Left renal cortex interstitium (tissue), 4 donors: ENCODE data around the gene PHLPP1. TPM values are rescaled to one million over a fixed set of nuclear protein-coding genes. Genes with fewer than 3 reads are reported as not detected.
"Not testable (repeated sequence)": the region's sequence is repeated elsewhere in the genome, so short reads cannot be mapped to it uniquely, and the experiment has no call there.

Experiments
- DNase-seq, 4 donors: peaks; one replicate each; pipeline ENCODE4 v3.0.0-alpha.2; 2013; ENCODE audit warnings: low read depth in 4 of 4, low spot score in 2 of 4, missing footprints in 1 of 4
- polyA plus RNA-seq, 4 donors: library from polyadenylated mRNA; unstranded; fragments of 120-200 nt; gene quantifications; one replicate each; pipeline ENCODE4 v1.2.1, GENCODE V29; 2013; ENCODE audit not compliant: insufficient read length in 4 of 4

PHLPP1 gene
- 10 to 100 TPM; 15.5 to 19.9 (median 16.6) TPM for polyA plus RNA-seq

DNA sequence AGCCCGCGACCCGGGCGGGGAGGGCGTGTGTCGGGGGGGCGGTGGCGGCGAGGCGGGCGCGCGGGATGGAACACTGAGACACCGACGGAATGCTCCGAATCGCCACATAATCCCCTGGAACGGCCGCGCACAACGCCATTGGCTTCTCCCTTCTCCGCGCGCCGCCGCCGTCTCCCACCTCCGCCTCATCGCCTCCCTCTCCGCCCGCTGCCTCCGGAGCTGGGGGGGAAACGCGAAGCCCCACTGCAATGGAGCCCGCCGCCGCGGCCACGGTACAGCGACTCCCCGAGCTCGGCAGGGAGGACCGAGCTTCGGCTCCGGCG is at the start of gene PHLPP1:
Gene PHLPP1, plus strand, starts transcription at position 106 of the 323 bp plus-strand sequence. Its CDS starts 143 bp downstream, at position 249.
- no peak for DNase-seq

DNA sequence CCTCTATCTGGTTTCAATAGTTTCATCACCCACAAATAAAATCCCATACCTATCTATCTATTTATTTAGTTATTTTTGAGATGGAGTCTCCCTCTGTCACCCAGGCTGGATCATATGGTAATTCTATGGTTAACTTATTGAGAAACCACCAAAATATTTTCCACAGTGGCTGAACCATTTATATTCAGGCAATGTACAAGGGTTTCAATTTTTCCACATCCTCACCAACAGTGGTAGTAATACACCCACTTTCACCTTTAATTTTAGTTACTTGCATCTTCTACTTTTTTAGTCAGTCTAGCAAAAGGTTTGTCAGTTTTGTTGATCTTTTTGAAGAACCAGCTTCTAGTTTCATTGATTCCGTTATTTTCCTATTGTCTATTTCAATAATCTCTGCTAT is 46.1 kb upstream of the PHLPP1 start:
- DNase-seq = no peak

DNA sequence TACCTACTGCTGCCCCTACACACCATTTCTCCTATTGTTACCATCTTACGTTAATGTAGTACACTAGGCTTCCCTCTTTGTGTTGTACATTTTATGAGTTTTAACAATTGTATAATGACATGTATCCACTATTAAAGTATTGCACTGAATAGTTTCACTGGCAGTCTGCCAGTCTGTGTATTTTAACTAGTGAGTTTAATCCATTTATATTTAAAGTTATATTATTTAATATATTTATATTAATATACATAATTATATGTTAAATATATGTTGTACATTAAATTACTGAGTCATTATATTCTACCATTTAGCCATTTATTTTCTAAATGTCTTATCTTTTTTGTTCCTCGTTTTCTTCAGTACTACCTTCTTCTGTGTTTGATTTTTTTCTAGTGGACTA is 44.8 kb upstream of the PHLPP1 start:
- DNase-seq = no peak

DNA sequence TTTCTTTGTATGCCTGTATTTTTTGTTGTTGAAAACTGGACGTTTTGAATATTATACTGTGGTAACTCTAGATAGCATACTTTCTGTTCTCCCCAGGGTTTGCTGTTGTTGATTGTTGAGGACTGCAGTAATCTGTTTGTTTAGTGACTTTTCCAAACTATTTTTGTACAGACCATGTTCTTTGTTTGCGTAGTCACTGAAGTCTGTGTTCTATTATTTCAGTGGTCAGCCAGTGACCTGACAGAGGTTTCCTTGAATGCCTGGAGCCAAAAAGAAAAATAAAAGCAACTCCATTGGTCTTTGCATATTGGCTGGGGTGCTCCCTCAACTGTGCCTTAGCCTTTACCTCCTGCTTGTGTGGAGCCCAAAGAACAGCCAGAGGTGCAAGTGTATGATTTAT is 42.7 kb upstream of the PHLPP1 start:
- no peak for DNase-seq

DNA sequence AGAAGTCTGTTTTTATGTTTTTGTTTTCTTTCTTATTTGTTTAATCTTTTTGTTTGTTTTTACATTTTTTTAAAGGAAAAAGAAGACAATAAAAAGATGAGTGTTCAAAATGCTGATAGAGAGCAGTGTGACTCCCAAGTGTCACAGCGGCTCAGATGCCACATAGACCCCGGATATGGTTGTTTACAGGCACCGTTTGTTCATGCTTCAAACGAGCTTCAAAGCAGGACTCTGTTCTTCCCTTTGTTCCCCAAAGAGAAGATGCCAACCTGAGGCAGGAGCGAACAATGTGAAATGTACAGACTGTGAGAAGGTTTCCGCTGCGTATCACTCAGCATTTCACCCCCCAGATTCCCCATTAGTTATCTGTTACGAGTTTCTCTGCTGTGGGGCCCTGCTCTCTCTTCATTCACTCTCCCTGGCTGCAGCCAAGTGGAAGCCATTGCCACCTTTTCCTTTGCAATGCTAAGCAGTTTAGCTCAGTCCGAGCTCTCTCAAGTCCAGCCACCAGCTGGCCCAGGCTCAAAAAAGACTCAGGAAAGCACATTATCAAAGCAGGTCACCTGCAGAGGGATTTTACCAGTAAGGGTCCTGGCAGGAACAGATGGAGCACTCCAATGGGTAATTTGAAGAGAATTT is 36.4 kb upstream of the PHLPP1 start:
- DNase-seq = no peak

DNA sequence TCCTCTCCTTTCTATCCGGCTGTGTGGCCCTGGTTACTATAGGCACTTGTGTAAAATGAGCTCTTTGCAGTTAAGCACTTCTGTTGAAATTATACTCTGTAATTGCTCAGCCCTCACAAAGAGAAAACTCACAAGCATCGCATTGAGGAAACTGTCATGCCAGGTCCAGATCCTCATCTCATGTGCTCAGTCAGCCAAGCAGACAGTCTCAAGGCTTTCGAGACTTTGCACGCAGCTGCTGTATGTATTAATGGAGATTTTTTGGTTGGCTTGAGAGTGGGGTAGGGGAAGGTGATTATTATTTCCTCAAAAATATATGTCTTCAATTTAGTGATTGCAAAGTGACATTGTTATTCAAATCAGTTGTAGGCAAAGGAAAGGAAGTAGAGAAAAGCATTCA is 33.0 kb upstream of the PHLPP1 start:
- no peak for DNase-seq

DNA sequence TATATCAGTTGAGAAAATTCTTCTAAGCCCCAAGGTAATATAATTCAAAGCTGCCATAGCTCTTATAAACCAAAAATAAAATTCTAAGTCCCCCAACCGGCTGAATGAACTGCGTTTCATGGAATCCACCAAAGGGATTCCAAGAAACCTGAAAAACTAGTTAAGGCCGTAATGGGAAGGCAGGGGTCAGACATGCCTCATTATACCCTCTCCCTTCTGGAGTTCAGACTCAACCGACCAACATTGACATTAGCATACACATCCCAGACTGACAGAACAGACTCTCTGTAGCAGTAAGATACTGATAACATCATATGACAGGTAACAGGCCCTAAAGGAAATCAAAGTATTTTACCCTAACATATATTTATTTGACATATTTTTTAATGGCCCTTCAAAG is 31.4 kb upstream of the PHLPP1 start:
- no peak for DNase-seq

DNA sequence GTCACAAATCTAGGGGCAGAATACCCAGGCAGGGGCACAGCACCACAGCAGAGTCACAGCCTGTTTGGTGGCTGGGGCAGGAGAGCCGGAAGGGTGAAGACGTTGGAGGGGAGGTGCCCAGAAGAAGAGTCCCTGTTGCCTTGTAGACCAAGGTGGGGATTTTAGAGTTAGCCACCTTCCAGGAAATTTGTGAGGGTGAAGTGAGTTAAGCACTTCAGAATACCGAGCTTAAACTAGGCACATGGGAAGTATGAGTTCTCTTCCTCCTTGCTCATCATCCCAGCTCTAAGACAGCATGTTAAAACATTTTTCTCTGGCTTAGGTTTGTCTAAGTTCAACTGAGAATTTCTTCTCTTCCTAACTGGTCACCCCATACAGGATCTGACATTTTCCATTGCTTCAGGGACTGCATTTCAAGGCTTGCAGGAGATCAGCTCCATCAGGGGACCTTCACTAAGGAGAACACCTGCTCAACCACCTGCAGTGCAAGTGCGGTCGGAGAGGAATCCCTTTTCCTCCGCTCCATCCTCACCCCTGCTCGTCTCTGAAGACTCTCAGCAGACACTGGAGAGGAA is 26.5 kb upstream of the PHLPP1 start:
- no peak for DNase-seq

DNA sequence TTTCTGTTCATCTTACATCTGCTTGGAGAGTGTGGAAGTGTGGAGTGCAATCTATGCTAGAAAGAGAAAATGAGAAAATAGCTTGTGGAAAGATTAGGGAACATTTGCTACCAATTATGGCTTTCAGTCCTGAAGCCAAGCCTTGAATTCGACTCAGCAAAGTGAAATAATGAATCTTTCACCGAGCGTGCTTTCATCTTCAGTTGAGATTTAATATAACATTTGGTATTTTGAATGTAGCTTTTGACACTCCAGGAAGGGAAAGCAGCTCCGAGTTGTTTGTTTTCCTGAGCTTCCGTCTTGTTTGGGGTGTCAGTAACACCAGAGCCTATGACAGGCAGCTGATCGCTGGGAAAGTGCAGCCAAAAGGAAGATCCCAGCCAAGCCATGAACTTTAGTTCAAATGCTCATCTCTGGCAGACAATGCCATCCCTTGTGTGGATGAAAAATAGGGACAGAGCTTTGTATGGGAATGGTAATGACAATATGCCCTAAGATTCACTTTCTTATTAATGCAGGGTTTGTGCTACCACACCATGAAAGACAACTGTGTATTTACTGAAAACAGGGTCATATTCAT is 25.0 kb upstream of the PHLPP1 start:
- no peak for DNase-seq

DNA sequence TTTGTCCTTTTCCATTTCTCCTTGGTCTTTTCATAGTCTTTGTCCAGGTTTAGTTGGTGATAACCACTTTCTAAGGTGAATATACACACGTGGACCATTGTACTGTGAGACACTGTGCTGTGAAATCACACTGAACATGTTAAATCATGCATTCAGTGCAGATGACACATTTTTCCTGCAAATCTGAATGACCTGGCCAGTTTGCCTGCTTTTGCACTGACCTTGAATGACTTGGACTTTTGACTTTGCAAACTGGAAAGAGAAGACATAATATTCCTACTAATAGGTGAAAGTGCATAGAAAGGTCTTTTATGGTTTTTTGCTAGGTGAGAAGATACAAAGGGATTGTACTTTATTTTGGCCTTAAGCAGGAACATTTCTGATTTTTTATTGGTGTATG is 21.7 kb upstream of the PHLPP1 start:
- no peak for DNase-seq

DNA sequence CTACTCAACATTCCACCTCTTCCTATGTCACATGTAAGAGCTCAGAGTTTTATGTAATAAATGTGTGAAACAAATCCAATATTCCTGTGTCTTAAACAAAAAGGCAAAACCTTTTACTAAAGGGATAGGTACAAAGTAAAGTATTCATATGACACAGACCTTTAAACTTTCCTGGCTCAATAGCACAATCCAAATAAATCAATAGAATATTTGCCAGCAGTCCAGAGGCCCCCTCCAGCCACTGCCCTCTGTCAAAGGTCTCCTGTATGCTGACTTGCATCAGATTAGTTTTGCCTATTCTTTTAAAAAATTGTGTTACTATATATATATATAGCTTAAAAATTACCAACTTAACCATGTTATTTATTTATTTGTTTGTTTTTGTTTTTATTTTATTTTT is 17.7 kb upstream of the PHLPP1 start:
- no peak for DNase-seq

DNA sequence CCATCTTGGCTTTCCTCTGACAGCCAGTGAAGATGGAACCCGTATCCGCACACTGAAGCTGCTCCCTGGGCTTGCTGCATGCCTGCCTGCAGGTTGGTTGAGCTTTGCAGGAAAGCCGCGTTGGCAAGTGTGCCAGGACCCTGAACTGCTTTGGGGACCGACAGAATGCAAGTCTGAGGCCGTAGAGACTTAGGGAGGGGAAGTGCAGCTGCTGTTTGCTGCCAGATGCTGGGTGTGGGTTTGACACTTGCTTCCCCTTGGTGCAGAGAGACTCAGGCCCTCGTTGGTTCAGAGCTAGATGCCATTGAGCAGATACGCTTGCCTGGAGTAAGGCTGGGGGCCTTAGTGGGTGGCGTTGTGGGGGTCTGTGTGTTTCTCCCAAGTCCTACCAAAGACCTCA is 13.1 kb upstream of the PHLPP1 start:
- no peak for DNase-seq

DNA sequence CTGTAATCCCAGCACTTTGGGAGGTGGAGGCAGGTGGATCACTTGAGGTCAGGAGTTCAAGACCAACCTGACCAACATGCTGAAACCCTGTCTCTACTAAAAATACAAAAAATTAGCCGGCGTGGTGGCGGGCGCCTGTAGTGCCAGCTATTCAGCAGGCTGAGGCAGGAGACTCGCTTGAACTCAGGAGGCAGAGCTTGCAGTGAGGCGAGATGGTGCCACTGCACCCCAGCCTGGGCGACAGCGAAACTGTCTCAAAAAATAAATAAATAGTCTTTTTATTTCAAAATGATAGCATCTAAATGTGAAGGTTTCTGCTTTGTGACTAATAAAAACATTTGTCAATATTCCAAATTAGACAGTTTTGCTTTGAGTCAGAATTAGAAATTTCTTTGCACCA is 8.5 kb upstream of the PHLPP1 start:
- not testable (repeated sequence) for DNase-seq

DNA sequence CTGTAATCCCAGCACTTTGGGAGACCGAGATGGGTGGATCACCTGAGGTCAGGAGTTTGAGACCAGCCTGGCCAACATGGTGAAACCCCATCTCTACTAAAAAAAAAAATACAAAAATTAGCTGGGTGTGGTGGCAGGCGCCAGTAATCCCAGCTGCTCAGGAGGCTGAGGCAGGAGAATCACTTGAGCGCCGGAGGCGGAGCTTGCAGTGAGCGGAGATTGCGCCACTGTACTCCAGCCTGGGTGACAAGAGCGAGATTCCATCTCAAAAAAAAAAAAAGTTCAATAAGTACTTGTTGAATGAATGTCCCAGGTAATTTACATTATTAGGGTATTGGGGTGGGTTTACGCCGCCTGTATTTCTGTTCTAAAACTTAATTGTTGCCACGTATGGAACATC is 5.4 kb upstream of the PHLPP1 start:
- not testable (repeated sequence) for DNase-seq

DNA sequence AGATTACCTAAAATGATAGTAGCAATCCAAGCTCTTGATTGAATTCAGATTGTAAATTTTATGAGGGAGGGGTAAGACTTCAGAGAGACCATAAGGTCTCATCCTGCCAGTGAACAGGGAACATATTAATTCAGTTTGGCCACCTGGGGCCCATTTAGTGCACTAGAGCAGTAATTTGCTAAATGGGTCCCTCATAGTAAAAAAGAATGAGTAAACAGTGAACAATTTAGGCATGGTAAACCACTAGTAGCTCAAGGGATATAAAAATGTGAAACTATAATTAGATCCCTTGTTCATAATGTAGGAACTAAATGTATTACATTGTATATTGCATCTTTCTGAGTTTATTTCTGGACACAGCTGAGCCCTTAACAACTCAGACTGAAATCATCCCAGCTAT is 4.9 kb upstream of the PHLPP1 start:
- no peak for DNase-seq

DNA sequence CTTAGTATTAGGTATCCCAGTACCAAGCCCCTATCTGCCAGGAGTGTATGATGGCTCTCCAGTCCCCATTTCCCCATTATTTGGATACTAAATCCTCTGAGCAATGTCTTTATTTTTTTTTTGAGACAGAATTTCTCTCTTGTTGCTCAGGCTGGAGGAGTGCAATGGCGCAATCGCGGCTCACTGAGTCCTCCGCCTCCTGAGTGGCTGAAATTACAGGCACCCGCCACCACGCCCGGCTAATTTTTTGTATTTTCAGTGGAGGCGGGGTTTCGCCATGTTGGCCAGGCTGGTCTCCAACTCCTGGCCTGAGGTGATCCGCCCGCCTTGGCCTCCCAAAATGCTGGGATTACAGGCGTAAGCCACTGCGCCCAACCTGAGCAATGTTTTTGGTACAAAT is 3.6 kb upstream of the PHLPP1 start:
- DNase-seq = no peak

DNA sequence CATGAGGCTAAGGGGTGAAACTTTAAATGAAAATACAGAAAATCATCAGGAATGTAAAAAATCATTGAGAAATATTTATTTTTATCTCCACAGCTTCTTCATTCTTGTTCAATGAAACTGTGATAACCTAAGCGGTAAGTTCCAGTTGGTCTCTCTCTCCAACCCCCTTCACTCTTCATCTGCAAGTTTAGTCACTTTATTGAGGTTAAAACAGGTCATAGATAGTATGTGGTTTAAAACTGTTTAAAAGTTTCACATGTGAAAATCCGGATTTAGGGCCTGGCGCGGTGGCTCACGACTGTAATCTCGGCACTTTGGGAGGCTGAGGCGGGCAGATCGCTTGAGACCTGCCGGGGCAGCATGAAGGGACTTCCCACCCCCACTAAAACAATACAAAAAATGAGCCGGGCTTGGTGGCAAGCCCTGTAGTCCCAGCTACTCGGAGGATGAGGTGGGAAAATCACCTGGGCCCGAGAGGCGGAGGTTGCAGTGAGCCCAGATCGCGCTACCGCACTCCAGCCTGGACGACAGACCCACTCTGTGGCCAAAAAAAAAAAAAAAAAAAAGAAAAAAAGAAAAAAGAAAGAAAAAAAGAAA is 1.6 kb upstream of the PHLPP1 start:
- DNase-seq = no peak

DNA sequence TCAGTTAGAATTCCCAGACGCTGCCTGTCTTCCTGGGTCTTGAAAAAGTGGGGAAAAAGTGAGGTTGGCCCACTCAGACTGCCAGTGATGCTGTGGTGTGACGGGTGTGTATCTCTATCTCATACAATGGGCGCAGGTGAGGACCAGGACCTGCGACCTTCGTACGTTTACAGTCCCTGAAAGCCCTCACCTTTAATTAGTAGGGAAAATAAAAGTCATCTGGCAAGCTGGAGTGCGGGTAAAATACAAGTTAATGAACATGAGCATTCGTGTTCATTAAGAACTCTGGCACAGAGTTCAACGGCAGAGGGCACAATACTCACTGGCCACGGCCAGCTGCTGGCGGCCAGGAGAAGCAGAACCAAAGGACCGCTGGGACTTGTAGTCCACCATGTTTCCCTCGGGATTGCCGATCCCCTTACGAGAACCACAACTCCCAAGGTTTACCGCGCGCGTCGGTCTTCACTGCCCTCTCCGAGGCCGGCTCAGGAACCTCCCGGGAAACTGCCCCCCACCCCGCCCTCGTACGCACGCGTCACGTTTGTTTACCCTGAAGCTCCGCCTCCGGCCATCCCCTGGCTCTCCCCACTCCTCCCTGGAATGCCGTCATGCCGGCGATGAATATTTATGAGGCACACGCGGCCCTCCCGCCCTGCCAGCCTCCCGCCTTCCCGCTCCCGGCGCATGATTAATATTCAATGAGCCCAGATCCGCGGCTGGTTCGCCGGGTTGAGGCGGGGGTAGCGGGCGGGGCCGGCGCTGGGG is 488 bp upstream of the PHLPP1 start:
- DNase-seq = peak; percentile 96 to 99 (median 98)

DNA sequence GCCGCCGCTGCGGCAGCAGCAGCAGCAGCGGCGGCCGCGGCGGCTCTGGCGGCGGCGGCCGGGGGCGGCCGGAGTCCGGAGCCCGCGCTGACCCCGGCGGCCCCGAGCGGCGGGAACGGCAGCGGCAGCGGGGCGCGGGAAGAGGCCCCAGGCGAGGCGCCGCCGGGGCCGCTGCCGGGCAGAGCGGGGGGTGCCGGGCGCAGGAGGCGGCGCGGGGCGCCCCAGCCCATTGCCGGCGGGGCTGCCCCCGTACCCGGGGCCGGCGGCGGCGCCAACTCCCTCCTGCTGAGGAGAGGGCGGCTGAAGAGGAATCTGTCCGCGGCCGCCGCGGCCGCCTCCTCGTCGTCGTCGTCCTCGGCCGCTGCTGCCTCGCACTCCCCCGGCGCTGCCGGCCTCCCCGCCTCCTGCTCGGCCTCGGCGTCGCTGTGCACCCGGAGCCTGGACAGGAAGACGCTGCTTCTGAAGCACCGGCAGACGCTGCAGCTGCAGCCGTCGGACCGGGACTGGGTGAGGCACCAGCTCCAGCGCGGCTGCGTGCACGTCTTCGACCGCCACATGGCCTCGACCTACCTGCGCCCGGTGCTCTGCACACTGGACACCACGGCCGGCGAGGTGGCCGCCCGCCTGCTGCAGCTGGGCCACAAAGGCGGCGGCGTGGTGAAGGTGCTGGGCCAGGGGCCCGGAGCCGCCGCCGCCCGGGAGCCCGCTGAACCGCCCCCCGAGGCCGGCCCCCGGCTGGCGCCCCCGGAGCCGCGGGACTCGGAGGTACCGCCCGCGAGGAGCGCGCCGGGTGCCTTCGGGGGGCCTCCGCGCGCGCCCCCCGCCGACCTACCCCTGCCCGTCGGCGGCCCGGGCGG is 646 bp downstream of the PHLPP1 start:
- no peak for DNase-seq

DNA sequence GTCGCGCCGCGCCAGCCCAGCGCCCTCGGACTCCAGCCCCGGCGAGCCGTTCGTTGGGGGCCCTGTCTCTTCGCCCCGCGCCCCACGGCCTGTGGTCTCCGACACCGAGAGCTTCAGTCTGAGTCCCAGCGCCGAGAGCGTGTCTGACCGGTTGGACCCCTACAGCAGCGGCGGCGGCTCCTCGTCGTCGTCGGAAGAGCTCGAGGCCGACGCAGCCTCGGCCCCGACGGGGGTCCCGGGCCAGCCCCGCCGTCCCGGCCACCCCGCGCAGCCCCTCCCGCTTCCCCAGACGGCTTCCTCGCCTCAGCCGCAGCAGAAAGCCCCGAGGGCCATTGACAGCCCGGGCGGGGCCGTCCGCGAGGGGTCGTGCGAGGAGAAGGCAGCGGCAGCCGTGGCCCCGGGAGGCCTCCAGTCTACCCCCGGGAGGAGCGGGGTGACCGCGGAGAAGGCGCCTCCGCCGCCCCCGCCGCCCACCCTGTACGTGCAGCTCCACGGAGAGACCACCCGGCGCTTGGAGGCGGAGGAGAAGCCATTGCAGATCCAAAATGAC is 1.4 kb downstream of the PHLPP1 start:
- DNase-seq = no peak
